GM18526 (cell line): ENCODE results near the gene ESRRG.

Experiments used
- POLR2A ChIP-seq: IDR thresholded peaks from 3 replicates; pipeline ENCODE4 v1.6.1; 2011; ENCODE audit not compliant: insufficient read length; ENCODE audit errors: extremely low read depth

The ESRRG gene

GRCh38 chr1:216462066-216462775 lies 261.0 kb downstream of the ESRRG start:
- TF ChIP-seq POLR2A, result no peak

DNA sequence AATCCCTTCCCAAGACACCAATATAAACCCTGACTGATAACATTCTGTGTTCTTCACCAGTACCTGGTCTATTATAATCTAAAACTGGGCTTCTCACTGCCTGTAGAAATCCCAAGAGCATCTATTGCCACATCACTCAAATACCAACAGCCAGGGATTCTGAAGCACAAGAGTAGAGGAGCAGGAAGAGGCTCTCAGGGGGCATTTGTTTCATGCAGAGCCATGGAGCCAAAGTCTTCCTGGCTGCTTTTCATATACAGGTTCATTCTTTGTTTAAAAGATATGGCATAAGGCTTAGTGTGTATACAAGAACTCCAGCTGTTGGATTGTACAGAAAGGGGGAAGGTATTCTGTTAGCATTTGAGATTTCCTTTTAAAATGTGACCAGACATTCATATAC lies 261.8 kb downstream of the ESRRG start:
- TF ChIP-seq POLR2A, result no peak

DNA sequence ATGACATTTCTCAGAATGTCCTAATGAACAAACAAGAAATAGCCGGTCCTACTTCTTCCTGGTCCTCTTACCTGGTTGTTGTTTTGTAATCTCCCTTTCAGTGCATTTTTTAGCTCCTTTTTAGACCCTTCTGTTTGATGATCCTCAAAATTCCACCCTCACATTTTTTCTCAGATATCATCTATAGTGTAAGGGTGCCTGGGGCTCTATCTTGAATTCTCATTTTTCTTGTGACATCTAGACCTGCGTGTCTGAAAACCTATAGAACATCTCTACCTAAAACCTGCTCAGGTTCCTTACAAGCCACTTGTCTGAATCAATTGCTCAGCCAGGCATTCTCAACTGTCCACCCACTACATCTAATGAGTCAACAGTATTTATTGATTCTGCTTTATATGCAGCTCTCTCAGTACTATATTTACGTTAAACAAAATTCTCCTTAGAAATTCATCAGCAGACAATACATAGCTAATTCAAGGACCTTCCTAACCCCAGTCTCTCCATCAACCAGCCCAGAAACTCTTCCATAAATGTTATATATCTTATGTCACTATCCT lies 263.5 kb downstream of the ESRRG start:
- TF ChIP-seq POLR2A, result no peak

DNA sequence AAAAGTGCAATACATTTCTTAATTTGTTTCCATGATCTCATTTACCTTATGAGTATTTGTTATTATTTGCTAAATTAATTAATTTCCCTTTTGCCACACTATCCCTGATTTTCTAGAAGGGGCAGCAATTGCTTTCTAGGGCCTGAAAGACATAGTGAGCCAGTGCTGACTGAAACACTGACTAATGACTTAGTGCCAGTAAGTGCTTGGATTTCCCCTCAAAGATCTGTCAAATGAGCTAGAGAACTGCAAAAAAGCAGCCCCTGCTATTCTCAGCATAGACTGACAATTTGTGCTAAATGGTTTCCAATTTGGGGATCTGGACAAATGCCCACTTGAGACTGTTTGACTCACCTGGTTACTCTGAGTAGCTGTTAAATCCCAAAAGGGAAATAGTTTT lies 264.4 kb downstream of the ESRRG start:
- TF ChIP-seq POLR2A, result no peak

- TF ChIP-seq POLR2A, result no peak
Observed at GRCh38 chr1:216457356-216457755, 265.9 kb downstream of the ESRRG start.

- no peak for TF ChIP-seq POLR2A
Observed at GRCh38 chr1:216456682-216457081, 266.5 kb downstream of the ESRRG start.

DNA sequence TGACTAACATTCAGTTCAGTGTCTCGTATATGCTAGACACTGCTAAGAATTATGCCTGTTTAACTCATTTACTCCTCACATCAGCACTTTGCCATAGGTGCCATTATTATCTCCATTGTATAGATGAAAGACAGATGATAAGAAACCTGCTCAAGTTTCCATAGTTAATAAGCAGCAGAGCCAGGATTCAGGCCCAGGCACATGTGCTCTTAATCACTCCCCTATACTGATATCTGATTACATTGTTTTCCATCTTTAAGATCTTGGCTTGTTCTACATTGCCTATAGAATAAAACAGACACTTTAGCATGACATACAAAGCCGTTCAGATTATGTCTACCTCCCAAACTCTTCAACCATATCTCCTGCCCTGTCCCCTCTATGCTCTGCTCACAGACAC lies 269.5 kb downstream of the ESRRG start:
- TF ChIP-seq POLR2A, result no peak
